C4-2B (cell line): Measurements from ENCODE around the gene FBXL13.

Experiments used
- H3K27ac ChIP-seq: fragments of 450-650 bp; 2 replicates; pipeline ENCODE4 v1.5.1; 2017
- CTCF ChIP-seq: fragments of 450-650 bp; conservative IDR thresholded peaks from 2 replicates; pipeline ENCODE4 v1.5.1; 2017; ENCODE audit warnings: mild to moderate bottlenecking
- ZFX ChIP-seq: fragments of 450-650 bp; IDR thresholded peaks from 2 replicates; pipeline ENCODE4 v1.6.1; 2017

Gene FBXL13

GRCh38 chr7:102834999-102835398 is 239.6 kb downstream of the FBXL13 start:
- no peak for TF ChIP-seq CTCF
- no peak for TF ChIP-seq ZFX
- H3K27ac ChIP-seq: no peak overlapping the region

DNA sequence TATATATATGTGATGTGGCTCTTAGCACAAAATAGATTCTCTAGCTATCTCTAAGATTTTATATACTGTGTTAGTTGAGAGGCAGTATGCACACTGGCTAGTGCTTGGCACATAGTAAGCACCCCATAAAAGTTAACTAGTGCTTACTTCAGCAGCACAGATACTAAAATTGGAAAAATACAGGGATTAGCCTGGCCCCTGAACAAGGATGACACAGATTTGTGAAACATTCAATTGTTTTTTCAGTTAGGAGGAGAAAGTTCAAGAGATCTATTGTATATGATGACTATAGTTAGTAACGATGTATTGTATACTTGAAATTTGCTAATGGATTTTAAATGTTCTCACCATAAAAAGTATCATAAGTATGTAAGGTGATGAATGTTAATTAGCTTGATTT is 240.1 kb downstream of the FBXL13 start:
- TF ChIP-seq ZFX (no peak), CTCF (no peak)
- no peak overlapping the region for H3K27ac ChIP-seq

DNA sequence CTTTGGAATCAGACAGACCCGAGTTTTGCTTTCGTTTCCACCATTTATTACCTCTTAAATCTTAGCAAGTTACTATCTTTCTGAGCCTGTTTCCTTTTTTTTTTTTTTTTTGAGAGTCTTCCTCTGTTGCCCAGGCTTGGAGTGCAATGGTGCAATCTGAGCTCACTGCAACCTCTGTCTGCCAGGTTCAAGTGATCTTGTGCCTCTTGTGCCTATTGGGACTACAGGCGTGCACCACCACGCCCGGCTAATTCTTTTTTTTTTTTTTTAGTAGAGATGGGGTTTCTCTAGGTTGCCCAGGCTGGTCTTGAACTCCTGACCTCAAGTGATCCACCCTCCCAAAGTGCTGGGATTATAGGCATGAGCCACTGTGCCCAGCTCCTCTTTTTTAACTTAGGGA is 241.3 kb downstream of the FBXL13 start:
- no peak overlapping the region for H3K27ac ChIP-seq
- no peak for TF ChIP-seq CTCF
- no peak for TF ChIP-seq ZFX

- H3K27ac ChIP-seq: no peak overlapping the region
- TF ChIP-seq ZFX (no peak), CTCF (no peak)
These were observed 241.9 kb downstream of the FBXL13 start for GRCh38 chr7:102832674-102833073.

- TF ChIP-seq CTCF: no peak
- TF ChIP-seq ZFX: no peak
- no peak overlapping the region for H3K27ac ChIP-seq
These were observed 244.4 kb downstream of the FBXL13 start for GRCh38 chr7:102830197-102830596.

DNA sequence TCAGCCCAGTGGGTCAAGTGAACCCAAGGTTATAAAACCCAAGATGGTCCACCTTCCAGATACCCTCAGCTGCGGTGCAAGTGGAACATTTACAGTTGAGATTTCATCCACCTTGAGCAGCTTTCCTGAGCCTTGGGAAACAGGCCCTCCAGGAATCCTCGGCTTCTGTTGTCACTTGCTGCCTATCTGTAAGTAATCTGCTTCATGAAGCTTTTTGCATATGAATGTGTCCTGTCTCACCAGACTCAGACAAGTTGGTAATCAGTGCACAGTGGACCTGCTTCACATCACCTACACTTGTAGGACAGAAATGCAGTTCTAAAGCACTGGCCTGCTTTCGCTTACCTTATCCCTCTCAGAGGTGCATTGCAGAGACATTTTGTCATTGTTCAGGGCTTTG is 245.5 kb downstream of the FBXL13 start:
- no peak overlapping the region for H3K27ac ChIP-seq
- TF ChIP-seq ZFX (no peak), CTCF (no peak)

DNA sequence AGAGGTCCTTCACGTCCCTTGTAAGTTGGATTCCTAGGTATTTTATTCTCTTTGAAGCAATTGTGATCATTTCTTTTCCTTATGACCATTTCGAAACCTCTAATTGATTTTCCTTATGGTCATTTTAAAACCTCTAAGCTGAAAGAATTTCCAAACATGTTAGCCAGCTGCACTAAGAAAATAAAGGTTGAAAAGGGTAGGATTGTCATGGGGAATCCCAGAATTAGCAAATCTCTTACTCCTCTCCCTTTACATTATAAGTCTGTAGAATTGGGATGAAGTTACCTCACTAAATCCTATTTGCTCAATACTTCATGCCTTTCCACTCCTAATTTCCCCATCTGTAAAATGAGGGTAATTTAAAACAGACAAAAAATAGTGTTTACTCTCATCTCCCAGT is 246.3 kb downstream of the FBXL13 start:
- H3K27ac ChIP-seq: no peak overlapping the region
- no peak for TF ChIP-seq CTCF
- no peak for TF ChIP-seq ZFX
